ENCODE results near the gene SCGB3A1. TPM values are rescaled to one million over a fixed set of nuclear protein-coding genes. Genes with fewer than 3 reads are reported as not detected.

The SCGB3A1 gene
- total RNA-seq, 1 experiment from 2014 or later = not detected

DNA sequence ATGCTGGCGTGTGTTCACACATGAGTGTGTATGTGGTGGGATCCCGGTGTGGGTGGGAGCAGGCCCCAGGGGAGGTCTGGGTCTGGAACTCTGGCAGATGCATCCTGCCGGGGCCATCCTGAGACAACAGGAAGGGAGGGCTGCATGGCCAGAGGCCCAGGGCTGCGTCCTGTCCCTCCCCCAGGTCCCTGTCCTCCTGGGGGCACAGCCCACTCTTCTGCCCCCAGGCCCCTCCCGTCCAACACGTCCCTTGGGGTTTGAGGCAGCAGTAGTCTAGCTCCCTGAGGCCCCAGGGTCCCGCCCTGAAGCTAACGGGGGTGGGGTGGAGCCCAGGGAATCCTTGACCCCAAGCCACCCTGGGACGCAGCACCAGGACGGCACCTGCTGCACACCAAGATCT is 41.5 kb upstream of the SCGB3A1 start:
- intact Hi-C loops (cut with micrococcal nuclease; ENCODE audit: unreplicated experiment) = no loop called here
- BruUV-seq (replicated peaks) = no TSS peak
- CTCF ChIA-PET = no interaction called here

DNA sequence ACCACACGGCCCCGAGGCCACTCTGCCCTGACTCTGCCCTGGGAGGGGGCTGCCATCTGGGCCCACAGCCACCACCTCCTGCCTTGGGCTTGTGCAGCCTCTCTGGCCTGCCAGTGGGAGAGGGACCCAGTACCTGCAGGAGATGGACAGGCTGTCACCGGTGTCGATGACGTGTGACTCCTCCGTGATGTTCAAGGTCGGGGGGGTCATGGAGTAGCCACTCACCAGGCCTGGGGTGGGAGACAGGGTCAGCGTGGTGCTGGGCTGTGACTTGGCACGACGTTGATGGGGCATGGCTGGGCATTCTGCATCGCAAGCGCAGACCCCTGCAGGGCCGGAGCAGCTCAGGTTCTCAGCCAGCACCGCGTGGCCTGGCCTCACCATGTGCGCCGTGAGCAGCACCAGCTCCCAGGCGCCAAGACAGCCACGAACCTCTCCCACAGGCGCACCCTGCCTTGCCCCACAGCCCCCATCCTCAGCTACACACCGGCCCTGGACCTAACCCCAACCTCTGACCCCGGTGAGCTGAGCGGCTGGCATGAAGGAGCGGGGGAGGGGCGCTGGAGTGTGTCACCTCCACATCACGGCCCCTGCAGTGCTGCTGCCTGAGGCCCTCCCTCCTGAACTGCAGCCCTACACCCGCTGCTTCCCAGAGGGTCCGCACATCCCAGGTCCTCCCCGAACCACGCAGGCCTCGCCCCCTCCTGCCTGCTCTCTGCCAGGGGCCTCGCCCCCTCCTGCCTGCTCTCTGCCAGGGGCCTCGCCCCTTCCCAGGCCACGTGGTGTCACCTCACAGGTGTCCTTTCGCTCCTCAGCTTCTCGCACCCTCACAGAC is 40.5 kb upstream of the SCGB3A1 start:
- no peaks in the 10 kb centered on the region for H3K9me3 Mint-ChIP-seq (ENCODE audit: low read depth, unreplicated experiment)
- H3K4me3 Mint-ChIP-seq (ENCODE audit: low read depth, unreplicated experiment) = no peak overlapping the region
- peaks cover 45% of the 10 kb centered on the region for H3K27me3 Mint-ChIP-seq (ENCODE audit: unreplicated experiment)
- no peak for DNase-seq
- CTCF ChIA-PET = no interaction called here
- no peaks in the 10 kb centered on the region for H3K4me1 Mint-ChIP-seq (ENCODE audit: low read depth, unreplicated experiment)
- TF ChIP-seq, protein P1, sequence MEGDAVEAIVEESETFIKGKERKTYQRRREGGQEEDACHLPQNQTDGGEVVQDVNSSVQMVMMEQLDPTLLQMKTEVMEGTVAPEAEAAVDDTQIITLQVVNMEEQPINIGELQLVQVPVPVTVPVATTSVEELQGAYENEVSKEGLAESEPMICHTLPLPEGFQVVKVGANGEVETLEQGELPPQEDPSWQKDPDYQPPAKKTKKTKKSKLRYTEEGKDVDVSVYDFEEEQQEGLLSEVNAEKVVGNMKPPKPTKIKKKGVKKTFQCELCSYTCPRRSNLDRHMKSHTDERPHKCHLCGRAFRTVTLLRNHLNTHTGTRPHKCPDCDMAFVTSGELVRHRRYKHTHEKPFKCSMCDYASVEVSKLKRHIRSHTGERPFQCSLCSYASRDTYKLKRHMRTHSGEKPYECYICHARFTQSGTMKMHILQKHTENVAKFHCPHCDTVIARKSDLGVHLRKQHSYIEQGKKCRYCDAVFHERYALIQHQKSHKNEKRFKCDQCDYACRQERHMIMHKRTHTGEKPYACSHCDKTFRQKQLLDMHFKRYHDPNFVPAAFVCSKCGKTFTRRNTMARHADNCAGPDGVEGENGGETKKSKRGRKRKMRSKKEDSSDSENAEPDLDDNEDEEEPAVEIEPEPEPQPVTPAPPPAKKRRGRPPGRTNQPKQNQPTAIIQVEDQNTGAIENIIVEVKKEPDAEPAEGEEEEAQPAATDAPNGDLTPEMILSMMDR (IDR thresholded peaks at IDR 0.05; ENCODE audit: unreplicated experiment) = no peak
- no peaks in the 10 kb centered on the region for H3K36me3 Mint-ChIP-seq (ENCODE audit: insufficient read depth, unreplicated experiment)
- intact Hi-C loops (cut with micrococcal nuclease; ENCODE audit: unreplicated experiment) = no loop called here
- H3K27ac Mint-ChIP-seq (ENCODE audit: unreplicated experiment) = no peak overlapping the region
- no TSS peak for BruUV-seq (replicated peaks)

More for the DNA sequence above, 41.5 kb upstream of the SCGB3A1 start:
- Mint-ChIP-seq H3K36me3 (ENCODE audit: insufficient read depth, unreplicated experiment) (no peaks in the 10 kb centered on the region), H3K4me3 (ENCODE audit: low read depth, unreplicated experiment) (no peak overlapping the region), H3K27me3 (ENCODE audit: unreplicated experiment) (peaks cover 47% of the 10 kb centered on the region), H3K4me1 (ENCODE audit: low read depth, unreplicated experiment) (no peaks in the 10 kb centered on the region), H3K9me3 (ENCODE audit: low read depth, unreplicated experiment) (no peaks in the 10 kb centered on the region), H3K27ac (ENCODE audit: unreplicated experiment) (no peak overlapping the region)
- DNase-seq = no peak
- TF ChIP-seq, protein P1 (IDR thresholded peaks at IDR 0.05; ENCODE audit: unreplicated experiment) = no peak

DNA sequence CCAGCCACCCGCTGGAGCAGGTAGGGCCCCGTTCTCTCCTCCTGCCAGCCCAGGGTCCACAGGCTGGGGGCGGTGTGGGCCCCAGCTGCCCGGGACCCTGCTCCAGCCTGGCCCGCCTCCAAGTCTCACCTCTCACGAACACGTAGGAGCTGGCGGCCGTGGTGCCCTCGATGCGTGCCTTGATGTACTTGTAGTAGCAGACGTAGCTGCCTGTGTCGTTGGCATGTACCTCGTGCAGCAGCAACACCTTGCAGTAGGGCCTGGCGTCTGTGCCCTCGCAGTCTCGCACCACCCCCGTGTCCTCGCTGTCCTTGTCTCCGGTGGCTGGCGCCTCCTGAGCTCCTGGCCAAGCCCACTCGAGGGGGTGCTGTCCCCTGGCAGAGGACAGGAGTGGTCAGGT is 39.1 kb upstream of the SCGB3A1 start:
- peaks cover 49% of the 10 kb centered on the region for H3K27me3 Mint-ChIP-seq (ENCODE audit: unreplicated experiment)
- CTCF ChIA-PET = interaction anchor here (1.5 kb wide), 1 partner anchor 17 kb away, joined by 3 read pairs; no protein-coding TSS in a partner anchor
- intact Hi-C loops (cut with micrococcal nuclease; ENCODE audit: unreplicated experiment) = no loop called here
- DNase-seq = no peak
- no peaks in the 10 kb centered on the region for H3K9me3 Mint-ChIP-seq (ENCODE audit: low read depth, unreplicated experiment)
- no TSS peak for BruUV-seq (replicated peaks)
- no peak overlapping the region for H3K4me3 Mint-ChIP-seq (ENCODE audit: low read depth, unreplicated experiment)
- no peaks in the 10 kb centered on the region for H3K4me1 Mint-ChIP-seq (ENCODE audit: low read depth, unreplicated experiment)
- no peak overlapping the region for H3K27ac Mint-ChIP-seq (ENCODE audit: unreplicated experiment)
- H3K36me3 Mint-ChIP-seq (ENCODE audit: insufficient read depth, unreplicated experiment) = no peaks in the 10 kb centered on the region
- TF ChIP-seq, protein P1 (IDR thresholded peaks at IDR 0.05; ENCODE audit: unreplicated experiment) = no peak

DNA sequence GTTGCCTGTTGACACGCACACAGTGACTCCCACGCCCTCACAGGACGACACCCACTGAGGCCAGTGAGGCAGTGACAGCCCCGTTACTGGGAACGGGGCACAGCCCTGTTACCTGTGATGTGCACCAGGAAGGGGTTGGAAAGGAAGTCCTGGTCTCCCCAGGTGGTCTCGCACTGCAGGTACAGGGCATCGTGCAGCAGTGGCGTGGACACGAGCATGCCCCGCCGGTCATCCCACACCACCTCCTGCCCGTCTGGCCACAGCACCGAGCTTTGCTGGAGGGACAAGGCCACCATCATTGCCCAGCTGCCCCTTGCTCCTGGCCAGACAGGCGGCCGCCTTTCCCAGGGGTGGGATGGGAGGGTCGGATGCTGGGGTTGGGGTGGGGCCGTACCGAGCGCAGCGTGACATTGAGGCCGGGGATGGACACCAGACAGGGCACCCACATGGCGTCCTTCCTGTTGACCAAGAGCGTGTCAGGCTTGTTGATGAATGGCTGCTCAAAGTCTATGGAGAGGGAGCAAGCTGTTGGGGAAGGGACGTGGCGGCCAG is 38.6 kb upstream of the SCGB3A1 start:
- intact Hi-C loops (cut with micrococcal nuclease; ENCODE audit: unreplicated experiment) = no loop called here
- Mint-ChIP-seq H3K4me3 (ENCODE audit: low read depth, unreplicated experiment) (no peak overlapping the region), H3K27ac (ENCODE audit: unreplicated experiment) (no peak overlapping the region), H3K4me1 (ENCODE audit: low read depth, unreplicated experiment) (no peaks in the 10 kb centered on the region), H3K27me3 (ENCODE audit: unreplicated experiment) (peaks cover 50% of the 10 kb centered on the region), H3K9me3 (ENCODE audit: low read depth, unreplicated experiment) (no peaks in the 10 kb centered on the region), H3K36me3 (ENCODE audit: insufficient read depth, unreplicated experiment) (no peaks in the 10 kb centered on the region)
- TF ChIP-seq, protein P1 (IDR thresholded peaks at IDR 0.05; ENCODE audit: unreplicated experiment) = no peak
- no TSS peak for BruUV-seq (replicated peaks)
- CTCF ChIA-PET = interaction anchor here (0.7 to 1.5 kb wide), 2 partner anchors 17 to 19 kb away, joined by 3 read pairs; no protein-coding TSS in a partner anchor
- no peak for DNase-seq

All from Calu3 (cell line).